ENCODE measurements around the gene FKBP2.

Gene FKBP2

DNA sequence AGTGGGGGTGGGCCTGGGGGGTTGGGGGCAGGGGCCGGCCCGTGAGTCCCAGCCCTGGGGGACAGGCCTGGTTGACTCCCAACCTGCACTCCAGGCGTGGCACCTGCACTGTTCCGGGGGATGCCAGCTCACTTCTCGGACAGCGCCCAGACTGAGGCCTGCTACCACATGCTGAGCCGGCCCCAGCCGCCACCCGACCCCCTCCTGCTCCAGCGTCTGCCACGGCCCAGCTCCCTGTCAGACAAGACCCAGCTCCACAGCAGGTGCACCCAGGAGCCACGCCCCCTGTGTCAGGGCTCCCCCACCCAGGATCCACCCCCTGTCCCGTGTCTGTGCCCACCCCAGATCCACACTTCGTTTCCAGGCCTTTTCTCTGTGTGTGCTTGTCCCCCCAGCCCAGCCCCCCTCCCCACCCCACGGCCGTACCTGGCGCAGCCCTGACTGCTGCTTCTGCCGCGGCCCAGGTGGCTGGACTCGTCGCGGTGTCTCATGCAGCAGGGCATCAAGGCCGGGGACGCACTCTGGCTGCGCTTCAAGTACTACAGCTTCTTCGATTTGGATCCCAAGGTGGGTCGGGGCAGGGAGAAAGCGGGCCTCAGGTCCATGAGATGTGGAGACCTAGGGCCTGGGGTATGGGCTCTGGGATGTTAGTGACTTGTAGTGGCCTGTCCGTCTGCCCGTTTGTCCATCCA, 29.6 kb upstream of the FKBP2 start:
- intact Hi-C loops (cut with DNase I; ENCODE audit: low total_unique reads) = no loop called here
- no peaks in the 10 kb centered on the region for H3K27me3 ChIP-seq
- H3K9me3 ChIP-seq = no peaks in the 10 kb centered on the region
- TF ChIP-seq, protein P1, sequence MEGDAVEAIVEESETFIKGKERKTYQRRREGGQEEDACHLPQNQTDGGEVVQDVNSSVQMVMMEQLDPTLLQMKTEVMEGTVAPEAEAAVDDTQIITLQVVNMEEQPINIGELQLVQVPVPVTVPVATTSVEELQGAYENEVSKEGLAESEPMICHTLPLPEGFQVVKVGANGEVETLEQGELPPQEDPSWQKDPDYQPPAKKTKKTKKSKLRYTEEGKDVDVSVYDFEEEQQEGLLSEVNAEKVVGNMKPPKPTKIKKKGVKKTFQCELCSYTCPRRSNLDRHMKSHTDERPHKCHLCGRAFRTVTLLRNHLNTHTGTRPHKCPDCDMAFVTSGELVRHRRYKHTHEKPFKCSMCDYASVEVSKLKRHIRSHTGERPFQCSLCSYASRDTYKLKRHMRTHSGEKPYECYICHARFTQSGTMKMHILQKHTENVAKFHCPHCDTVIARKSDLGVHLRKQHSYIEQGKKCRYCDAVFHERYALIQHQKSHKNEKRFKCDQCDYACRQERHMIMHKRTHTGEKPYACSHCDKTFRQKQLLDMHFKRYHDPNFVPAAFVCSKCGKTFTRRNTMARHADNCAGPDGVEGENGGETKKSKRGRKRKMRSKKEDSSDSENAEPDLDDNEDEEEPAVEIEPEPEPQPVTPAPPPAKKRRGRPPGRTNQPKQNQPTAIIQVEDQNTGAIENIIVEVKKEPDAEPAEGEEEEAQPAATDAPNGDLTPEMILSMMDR (IDR thresholded peaks at IDR 0.05) = no peak
- H3K4me1 ChIP-seq = no peaks in the 10 kb centered on the region
- no peak for DNase-seq
- no peak overlapping the region for H3K27ac ChIP-seq
- no peak overlapping the region for H3K4me3 ChIP-seq
- H3K36me3 ChIP-seq = peaks cover 0 to 38% (median 0%) of the 10 kb centered on the region in 3 donors

DNA sequence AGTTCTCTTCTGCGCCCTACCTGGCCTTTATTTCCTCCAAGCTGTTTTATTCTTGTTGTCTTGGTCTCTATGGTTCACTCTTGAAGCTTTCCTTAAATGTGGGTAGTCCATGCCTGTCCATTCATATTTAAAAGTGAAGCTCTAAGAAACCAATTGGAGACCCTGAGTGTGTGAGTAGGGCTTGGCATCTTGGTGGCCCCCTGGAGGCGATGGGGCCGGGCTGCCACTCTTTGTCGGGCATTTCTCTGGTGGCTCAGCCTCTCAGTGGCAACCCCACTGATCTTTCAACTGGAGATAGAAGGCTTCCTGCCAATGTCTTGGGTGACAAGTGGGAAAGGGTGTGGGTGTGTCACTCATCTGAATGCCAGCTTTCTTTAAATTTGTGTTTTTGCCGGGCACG, 24.0 kb upstream of the FKBP2 start:
- Histone ChIP-seq H3K36me3 (peaks cover 0 to 21% (median 0%) of the 10 kb centered on the region in 3 donors), H3K4me1 (no peaks in the 10 kb centered on the region), H3K27me3 (no peaks in the 10 kb centered on the region), H3K27ac (no peak overlapping the region), H3K9me3 (no peaks in the 10 kb centered on the region), H3K4me3 (no peak overlapping the region)
- no peak for DNase-seq
- TF ChIP-seq, protein P1 (IDR thresholded peaks at IDR 0.05) = no peak
- intact Hi-C loops (cut with DNase I; ENCODE audit: low total_unique reads) = no loop called here

DNA sequence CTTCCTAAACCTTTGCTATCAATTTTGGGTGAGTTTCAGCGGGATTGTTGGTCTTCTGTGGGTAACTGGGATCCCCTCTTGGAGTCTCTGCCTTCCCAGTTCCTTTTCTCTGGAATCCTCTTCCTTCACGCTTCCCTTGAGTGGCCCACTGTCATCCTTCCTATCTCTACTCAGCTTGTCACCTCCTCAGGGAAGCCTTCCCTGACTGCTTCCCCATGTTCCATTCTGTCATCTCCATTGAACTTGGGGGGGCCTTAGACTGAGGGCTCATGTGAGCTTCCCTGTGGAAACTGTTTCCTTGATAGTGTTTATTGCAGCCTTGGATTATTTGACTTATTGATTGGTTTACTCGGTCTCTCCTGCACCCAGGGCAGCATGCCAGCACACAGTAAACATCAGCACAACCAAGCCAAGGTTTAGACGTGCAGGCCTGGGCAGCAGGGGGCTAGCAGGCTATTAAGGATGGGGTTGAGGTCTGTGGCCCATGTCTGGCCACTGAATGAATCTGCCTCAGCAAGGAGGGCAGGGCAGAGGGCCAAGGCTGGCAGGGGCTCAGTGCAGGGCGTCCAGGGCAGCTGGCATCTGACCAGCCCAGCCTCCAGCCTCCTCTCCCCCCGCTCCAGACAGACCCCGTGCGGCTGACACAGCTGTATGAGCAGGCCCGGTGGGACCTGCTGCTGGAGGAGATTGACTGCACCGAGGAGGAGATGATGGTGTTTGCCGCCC, 22.1 kb upstream of the FKBP2 start:
- H3K9me3 ChIP-seq = no peaks in the 10 kb centered on the region
- H3K36me3 ChIP-seq = peaks cover 0 to 22% (median 8%) of the 10 kb centered on the region in 3 donors
- DNase-seq = no peak
- no peak overlapping the region for H3K27ac ChIP-seq
- intact Hi-C loops (cut with DNase I; ENCODE audit: low total_unique reads) = no loop called here
- no peaks in the 10 kb centered on the region for H3K27me3 ChIP-seq
- H3K4me1 ChIP-seq = no peaks in the 10 kb centered on the region
- no peak overlapping the region for H3K4me3 ChIP-seq
- TF ChIP-seq, protein P1 (IDR thresholded peaks at IDR 0.05) = no peak

DNA sequence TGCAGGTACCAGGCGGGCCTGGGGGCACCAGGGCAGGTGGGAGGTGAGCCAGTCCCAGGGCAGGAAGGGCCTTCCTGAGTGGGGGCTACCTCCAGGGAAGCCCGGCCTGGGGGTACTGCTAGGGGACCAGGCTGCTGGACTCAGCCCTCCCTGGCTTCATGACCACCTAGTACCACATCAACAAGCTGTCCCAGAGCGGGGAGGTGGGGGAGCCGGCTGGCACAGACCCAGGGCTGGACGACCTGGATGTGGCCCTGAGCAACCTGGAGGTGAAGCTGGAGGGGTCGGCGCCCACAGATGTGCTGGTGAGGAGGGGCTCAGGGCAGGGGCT, 21.6 kb upstream of the FKBP2 start:
- no peak for DNase-seq
- no peaks in the 10 kb centered on the region for H3K27me3 ChIP-seq
- no peak overlapping the region for H3K27ac ChIP-seq
- no peak overlapping the region for H3K4me3 ChIP-seq
- intact Hi-C loops (cut with DNase I; ENCODE audit: low total_unique reads) = no loop called here
- H3K36me3 ChIP-seq = peaks cover 0 to 22% (median 8%) of the 10 kb centered on the region in 3 donors
- TF ChIP-seq, protein P1 (IDR thresholded peaks at IDR 0.05) = no peak
- no peaks in the 10 kb centered on the region for H3K9me3 ChIP-seq
- H3K4me1 ChIP-seq = peaks cover 0 to 3% (median 0%) of the 10 kb centered on the region in 4 donors

DNA sequence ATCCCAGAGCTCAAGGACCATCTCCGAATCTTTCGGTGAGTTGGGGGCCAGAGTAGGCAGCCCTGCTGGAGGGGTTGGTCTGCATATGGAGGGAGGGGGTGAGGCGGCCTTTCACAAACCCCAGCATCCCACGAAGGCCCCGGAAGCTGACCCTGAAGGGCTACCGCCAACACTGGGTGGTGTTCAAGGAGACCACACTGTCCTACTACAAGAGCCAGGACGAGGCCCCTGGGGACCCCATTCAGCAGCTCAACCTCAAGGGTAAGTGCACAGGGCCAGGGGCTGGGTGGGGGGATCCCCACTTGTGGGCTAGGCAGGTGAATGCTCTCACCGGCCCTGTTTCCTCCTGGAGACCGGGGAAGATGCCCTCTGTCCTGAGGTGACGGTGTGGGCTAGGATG, 21.1 kb upstream of the FKBP2 start:
- TF ChIP-seq, protein P1 (IDR thresholded peaks at IDR 0.05) = no peak
- peaks cover 0 to 7% (median 1%) of the 10 kb centered on the region in 4 donors for H3K4me1 ChIP-seq
- intact Hi-C loops (cut with DNase I; ENCODE audit: low total_unique reads) = no loop called here
- H3K36me3 ChIP-seq = peaks cover 0 to 22% (median 8%) of the 10 kb centered on the region in 3 donors
- DNase-seq = no peak
- H3K4me3 ChIP-seq = no peak overlapping the region
- H3K9me3 ChIP-seq = no peaks in the 10 kb centered on the region
- H3K27ac ChIP-seq = no peak overlapping the region
- no peaks in the 10 kb centered on the region for H3K27me3 ChIP-seq

Measured in tibial artery (tissue), 4 donors.